ENCODE data around the gene MTCH2. TPM values are rescaled to one million over a fixed set of nuclear protein-coding genes. Genes with fewer than 3 reads are reported as not detected.

The MTCH2 gene
- polyA plus RNA-seq, 2 donors: 30.5 to 85.7 TPM

DNA sequence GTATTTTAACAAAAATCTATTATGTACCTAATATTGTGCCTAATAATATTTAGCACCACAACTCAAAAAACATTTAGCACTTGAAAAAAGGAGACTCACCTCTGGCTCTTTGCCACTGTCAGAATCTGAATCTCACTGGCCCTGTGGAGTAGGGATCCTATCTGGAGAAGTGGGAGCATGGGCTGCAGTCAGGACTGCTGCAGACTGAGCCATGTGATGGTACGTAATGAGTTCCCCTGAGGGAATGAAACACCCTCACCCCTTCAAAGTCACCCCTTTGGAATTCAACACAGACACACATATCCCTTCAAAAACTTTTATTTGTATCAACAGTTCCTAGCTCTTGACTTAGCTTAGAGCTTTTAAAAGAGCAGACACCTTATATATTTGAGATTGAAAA lies 70.5 kb downstream of the MTCH2 start:
- 54 to 67% methylated on average over 1 of the region's 1 CpG for WGBS, 2 donors
- H3K4me1 ChIP-seq (ENCODE audit: control insufficient read depth in 2 of 2, insufficient read depth in 2 of 2, low read length in 1 of 2): peaks cover 0 to 7% of the 10 kb centered on the region in 2 donors
- no peaks in the 10 kb centered on the region for H3K9me3 ChIP-seq (ENCODE audit: control insufficient read depth in 2 of 2, insufficient read depth in 1 of 2, low read depth in 1 of 2, low read length in 1 of 2)
- H3K27ac ChIP-seq (ENCODE audit: low read depth in 2 of 2, low read length in 1 of 2): no peak overlapping the region
- no peaks in the 10 kb centered on the region for H3K27me3 ChIP-seq (ENCODE audit: control insufficient read depth in 1 of 2, insufficient read depth in 2 of 2, low read length in 2 of 2)
- H3K4me3 ChIP-seq (ENCODE audit: low read depth in 1 of 2, low read length in 2 of 2): no peak overlapping the region
- peaks cover 10 to 21% of the 10 kb centered on the region in 2 donors for H3K36me3 ChIP-seq (ENCODE audit: control insufficient read depth in 2 of 2, insufficient read depth in 2 of 2, low read length in 1 of 2)

DNA sequence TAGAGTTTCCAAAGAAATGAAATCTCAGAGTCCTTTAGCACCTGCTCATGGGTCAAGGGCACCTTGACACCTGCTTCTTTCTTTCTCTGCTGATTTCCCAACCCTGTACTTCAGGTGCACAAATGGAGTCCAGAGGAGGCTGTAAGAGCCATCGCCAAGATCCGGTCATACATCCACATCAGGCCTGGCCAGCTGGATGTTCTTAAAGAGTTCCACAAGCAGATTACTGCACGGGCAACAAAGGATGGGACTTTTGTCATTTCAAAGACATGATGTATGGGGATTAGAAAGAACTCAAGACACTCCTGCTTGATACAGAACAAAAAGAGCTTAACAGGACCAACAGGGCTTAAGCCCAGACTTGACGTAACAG lies 71.0 kb downstream of the MTCH2 start:
- peaks cover 0 to 7% of the 10 kb centered on the region in 2 donors for H3K4me1 ChIP-seq (ENCODE audit: control insufficient read depth in 2 of 2, insufficient read depth in 2 of 2, low read length in 1 of 2)
- 62 to 66% methylated on average over 4 of the region's 4 CpGs for WGBS, 2 donors
- peak overlapping the region in 1 of 2 donors; percentile 24 for H3K27ac ChIP-seq (ENCODE audit: low read depth in 2 of 2, low read length in 1 of 2)
- H3K36me3 ChIP-seq (ENCODE audit: control insufficient read depth in 2 of 2, insufficient read depth in 2 of 2, low read length in 1 of 2): peaks cover 10 to 21% of the 10 kb centered on the region in 2 donors
- no peak overlapping the region for H3K4me3 ChIP-seq (ENCODE audit: low read depth in 1 of 2, low read length in 2 of 2)
- H3K27me3 ChIP-seq (ENCODE audit: control insufficient read depth in 1 of 2, insufficient read depth in 2 of 2, low read length in 2 of 2): no peaks in the 10 kb centered on the region
- H3K9me3 ChIP-seq (ENCODE audit: control insufficient read depth in 2 of 2, insufficient read depth in 1 of 2, low read depth in 1 of 2, low read length in 1 of 2): no peaks in the 10 kb centered on the region

DNA sequence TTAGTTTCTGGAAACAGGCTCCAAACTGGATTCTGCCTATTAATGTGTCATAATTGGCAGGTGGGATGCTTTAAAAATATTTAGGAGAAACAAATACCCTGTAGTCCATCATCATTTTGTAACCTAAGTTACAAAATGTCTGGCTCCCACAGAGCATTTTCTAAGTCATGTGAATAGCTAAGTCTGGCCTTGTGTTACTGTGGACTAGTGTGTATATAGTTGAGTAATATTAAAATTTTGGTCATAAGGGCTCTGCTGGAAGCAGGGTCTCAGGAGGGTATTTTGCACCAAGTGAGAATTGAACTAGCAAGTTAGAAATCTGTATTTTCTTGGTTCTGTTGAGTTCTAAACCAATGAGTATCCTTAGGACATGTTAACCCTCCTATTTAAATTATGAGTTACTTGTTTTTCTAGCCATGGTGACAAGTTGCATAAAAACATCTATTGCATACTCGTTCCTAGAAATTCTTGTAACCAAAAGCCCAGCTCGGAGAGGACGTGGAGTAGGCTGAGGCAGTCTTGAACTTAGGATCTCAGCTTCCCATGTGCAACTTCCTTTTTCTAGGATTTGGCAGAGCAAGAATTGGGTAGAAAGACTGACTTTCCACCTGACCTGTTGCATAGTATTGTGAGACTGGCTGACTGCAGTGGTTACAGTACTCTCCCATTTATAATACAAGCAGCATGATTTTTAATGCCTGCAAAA lies 71.6 kb downstream of the MTCH2 start:
- 84 to 89% methylated on average over 3 of the region's 3 CpGs for WGBS, 2 donors
- Histone ChIP-seq H3K9me3 (ENCODE audit: control insufficient read depth in 2 of 2, insufficient read depth in 1 of 2, low read depth in 1 of 2, low read length in 1 of 2) (no peaks in the 10 kb centered on the region), H3K36me3 (ENCODE audit: control insufficient read depth in 2 of 2, insufficient read depth in 2 of 2, low read length in 1 of 2) (peaks cover 10 to 19% of the 10 kb centered on the region in 2 donors), H3K27ac (ENCODE audit: low read depth in 2 of 2, low read length in 1 of 2) (no peak overlapping the region), H3K27me3 (ENCODE audit: control insufficient read depth in 1 of 2, insufficient read depth in 2 of 2, low read length in 2 of 2) (no peaks in the 10 kb centered on the region), H3K4me1 (ENCODE audit: control insufficient read depth in 2 of 2, insufficient read depth in 2 of 2, low read length in 1 of 2) (peaks cover 0 to 8% of the 10 kb centered on the region in 2 donors), H3K4me3 (ENCODE audit: low read depth in 1 of 2, low read length in 2 of 2) (no peak overlapping the region)

DNA sequence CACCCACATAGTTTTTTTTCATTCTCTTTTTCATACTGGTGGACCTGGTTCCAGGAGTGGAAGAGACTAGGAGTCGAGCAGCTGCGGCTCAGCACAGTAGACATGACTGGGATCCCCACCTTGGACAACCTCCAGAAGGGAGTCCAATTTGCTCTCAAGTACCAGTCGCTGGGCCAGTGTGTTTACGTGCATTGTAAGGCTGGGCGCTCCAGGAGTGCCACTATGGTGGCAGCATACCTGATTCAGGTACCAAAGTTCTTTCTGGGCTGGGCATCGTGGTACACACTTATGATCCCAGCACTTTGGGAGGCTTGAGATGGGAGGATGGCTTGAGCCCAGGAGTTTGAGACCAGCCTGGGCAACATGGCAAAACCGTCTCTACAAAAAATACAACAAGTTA lies 72.7 kb downstream of the MTCH2 start:
- H3K9me3 ChIP-seq (ENCODE audit: control insufficient read depth in 2 of 2, insufficient read depth in 1 of 2, low read depth in 1 of 2, low read length in 1 of 2): no peaks in the 10 kb centered on the region
- H3K36me3 ChIP-seq (ENCODE audit: control insufficient read depth in 2 of 2, insufficient read depth in 2 of 2, low read length in 1 of 2): peaks cover 10 to 17% of the 10 kb centered on the region in 2 donors
- H3K4me3 ChIP-seq (ENCODE audit: low read depth in 1 of 2, low read length in 2 of 2): no peak overlapping the region
- 98% methylated on average over 7 of the region's 7 CpGs for WGBS, 2 donors
- no peaks in the 10 kb centered on the region for H3K27me3 ChIP-seq (ENCODE audit: control insufficient read depth in 1 of 2, insufficient read depth in 2 of 2, low read length in 2 of 2)
- no peak overlapping the region for H3K27ac ChIP-seq (ENCODE audit: low read depth in 2 of 2, low read length in 1 of 2)
- peaks cover 0 to 9% of the 10 kb centered on the region in 2 donors for H3K4me1 ChIP-seq (ENCODE audit: control insufficient read depth in 2 of 2, insufficient read depth in 2 of 2, low read length in 1 of 2)

Other genes starting within 250 kb of the MTCH2 start
- 10 to 100 TPM; 14.3 to 21.1 TPM for gene SLC39A13, start 234.0 kb downstream of the MTCH2 start, polyA plus RNA-seq
- 100 to 1,000 TPM in 1 of 2 donors, 10 to 100 TPM in 1; 90.3 to 137 TPM for gene PSMC3, start 216.1 kb downstream of the MTCH2 start, polyA plus RNA-seq
- gene RAPSN, start 193.4 kb downstream of the MTCH2 start, polyA plus RNA-seq: under 1 TPM; 0.13 to 0.16 TPM
- gene CELF1, start 89.4 kb downstream of the MTCH2 start, polyA plus RNA-seq: 10 to 100 TPM; 18.7 to 24.7 TPM
- gene PTPMT1, start 77.0 kb downstream of the MTCH2 start, polyA plus RNA-seq: 10 to 100 TPM; 38.2 to 50.7 TPM
- gene KBTBD4, start 63.6 kb downstream of the MTCH2 start, polyA plus RNA-seq: 10 to 100 TPM in 1 of 2 donors, 1 to 10 TPM in 1; 3.6 to 10.2 TPM
- gene NDUFS3, start 63.5 kb downstream of the MTCH2 start, polyA plus RNA-seq: 100 to 1,000 TPM; 126 to 151 TPM
- under 1 TPM in 1 of 2 donors, not detected in 1; 0.02 TPM for gene FAM180B, start 55.9 kb downstream of the MTCH2 start, polyA plus RNA-seq
- under 1 TPM; 0.28 to 0.47 TPM for gene C1QTNF4, start 48.1 kb downstream of the MTCH2 start, polyA plus RNA-seq
- 1 to 10 TPM in 1 of 2 donors, under 1 TPM in 1; 0.69 to 1.7 TPM for gene AGBL2, start 72.8 kb upstream of the MTCH2 start, polyA plus RNA-seq
- gene FNBP4, start 124.8 kb upstream of the MTCH2 start, polyA plus RNA-seq: 10 to 100 TPM; 35.3 to 41.2 TPM
- gene NUP160, start 205.8 kb upstream of the MTCH2 start, polyA plus RNA-seq: 10 to 100 TPM; 10.4 to 10.9 TPM